ENCODE data around the gene TXK. TPM values are rescaled to one million over a fixed set of nuclear protein-coding genes. Genes with fewer than 3 reads are reported as not detected.

Gene TXK
- total RNA-seq, 3 donors from 2014 or later: 1.8 to 3.1 (median 2.4) TPM

DNA sequence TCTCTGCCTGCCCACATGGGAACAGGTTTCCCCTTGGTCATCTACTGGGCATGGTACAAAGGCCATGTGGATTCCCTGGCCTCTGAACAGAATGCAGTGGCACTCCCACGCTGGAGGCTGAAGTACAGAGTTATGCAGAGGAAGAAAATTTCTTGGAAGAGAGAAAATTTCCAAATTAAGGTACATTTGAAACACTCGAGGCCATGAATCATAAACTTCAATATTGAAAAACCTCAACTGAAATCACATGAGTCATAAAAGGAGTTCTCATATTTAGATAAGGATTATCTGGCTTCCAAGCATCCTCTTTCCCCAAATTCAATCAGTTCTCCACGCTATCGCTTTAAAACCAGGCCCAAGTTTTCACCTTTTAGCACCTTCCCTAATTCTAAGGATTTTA is 28.1 kb upstream of the TXK start:
- no peaks in the 10 kb centered on the region for H3K4me1 ChIP-seq (ENCODE audit: low read depth)
- ATAC-seq (no peak), DNase-seq (no peak)
- H3K9me3 ChIP-seq: no peaks in the 10 kb centered on the region
- intact Hi-C loops (cut with DNase I, micrococcal nuclease): no loop called here
- TF ChIP-seq, protein P1, sequence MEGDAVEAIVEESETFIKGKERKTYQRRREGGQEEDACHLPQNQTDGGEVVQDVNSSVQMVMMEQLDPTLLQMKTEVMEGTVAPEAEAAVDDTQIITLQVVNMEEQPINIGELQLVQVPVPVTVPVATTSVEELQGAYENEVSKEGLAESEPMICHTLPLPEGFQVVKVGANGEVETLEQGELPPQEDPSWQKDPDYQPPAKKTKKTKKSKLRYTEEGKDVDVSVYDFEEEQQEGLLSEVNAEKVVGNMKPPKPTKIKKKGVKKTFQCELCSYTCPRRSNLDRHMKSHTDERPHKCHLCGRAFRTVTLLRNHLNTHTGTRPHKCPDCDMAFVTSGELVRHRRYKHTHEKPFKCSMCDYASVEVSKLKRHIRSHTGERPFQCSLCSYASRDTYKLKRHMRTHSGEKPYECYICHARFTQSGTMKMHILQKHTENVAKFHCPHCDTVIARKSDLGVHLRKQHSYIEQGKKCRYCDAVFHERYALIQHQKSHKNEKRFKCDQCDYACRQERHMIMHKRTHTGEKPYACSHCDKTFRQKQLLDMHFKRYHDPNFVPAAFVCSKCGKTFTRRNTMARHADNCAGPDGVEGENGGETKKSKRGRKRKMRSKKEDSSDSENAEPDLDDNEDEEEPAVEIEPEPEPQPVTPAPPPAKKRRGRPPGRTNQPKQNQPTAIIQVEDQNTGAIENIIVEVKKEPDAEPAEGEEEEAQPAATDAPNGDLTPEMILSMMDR (IDR thresholded peaks at IDR 0.05): no peak
- H3K36me3 ChIP-seq (ENCODE audit: low read depth): no peaks in the 10 kb centered on the region
- H3K4me3 ChIP-seq: no peak overlapping the region

DNA sequence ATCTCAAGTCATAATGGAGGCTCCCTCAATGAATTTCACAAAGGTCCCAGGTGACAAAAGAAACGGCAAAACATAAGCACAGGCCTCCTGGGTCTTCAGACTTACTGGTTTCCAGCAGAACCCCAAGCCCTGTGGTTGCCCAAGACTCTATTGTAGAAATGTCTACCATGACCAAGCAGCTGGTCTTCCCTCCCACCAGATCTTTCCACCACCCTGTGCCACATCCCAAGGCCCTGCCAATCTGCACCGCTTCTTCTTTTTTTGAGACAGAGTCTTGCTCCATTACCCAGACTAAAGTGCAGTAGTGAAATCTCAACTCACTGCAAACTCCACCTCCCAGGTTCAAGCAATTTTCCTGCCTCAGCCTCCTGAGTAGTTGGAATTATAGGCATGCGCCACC is 23.2 kb upstream of the TXK start:
- TF ChIP-seq, protein P1 (IDR thresholded peaks at IDR 0.05): no peak
- Histone ChIP-seq H3K36me3 (ENCODE audit: low read depth) (no peaks in the 10 kb centered on the region), H3K9me3 (peaks cover 25% of the 10 kb centered on the region), H3K4me3 (no peak overlapping the region), H3K4me1 (ENCODE audit: low read depth) (no peaks in the 10 kb centered on the region)
- ATAC-seq (no peak), DNase-seq (no peak)
- intact Hi-C loops (cut with DNase I, micrococcal nuclease): no loop called here

DNA sequence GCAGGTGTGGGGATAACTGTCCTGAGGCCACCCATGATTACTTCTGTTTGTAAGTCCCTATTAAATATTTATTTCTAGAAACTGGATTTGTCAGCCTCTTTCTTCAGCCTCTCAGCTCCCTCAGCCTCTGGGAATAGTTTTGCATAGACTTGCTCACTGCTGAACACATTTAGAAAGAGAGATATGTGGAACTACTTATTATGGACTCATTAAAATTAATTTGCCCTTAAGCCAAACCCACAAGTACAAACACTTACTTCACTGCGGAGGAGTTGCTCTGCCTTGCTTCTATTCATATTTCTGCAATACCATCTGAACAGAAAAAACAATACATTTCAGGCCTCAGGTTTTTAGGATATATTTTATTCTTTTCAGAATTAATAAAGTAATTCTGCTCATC is 22.4 kb upstream of the TXK start:
- DNase-seq (no peak), ATAC-seq (no peak)
- H3K9me3 ChIP-seq: peaks cover 25% of the 10 kb centered on the region
- H3K4me3 ChIP-seq: no peak overlapping the region
- TF ChIP-seq, protein P1 (IDR thresholded peaks at IDR 0.05): no peak
- H3K36me3 ChIP-seq (ENCODE audit: low read depth): no peaks in the 10 kb centered on the region
- H3K4me1 ChIP-seq (ENCODE audit: low read depth): no peaks in the 10 kb centered on the region
- intact Hi-C loops (cut with DNase I, micrococcal nuclease): no loop called here

DNA sequence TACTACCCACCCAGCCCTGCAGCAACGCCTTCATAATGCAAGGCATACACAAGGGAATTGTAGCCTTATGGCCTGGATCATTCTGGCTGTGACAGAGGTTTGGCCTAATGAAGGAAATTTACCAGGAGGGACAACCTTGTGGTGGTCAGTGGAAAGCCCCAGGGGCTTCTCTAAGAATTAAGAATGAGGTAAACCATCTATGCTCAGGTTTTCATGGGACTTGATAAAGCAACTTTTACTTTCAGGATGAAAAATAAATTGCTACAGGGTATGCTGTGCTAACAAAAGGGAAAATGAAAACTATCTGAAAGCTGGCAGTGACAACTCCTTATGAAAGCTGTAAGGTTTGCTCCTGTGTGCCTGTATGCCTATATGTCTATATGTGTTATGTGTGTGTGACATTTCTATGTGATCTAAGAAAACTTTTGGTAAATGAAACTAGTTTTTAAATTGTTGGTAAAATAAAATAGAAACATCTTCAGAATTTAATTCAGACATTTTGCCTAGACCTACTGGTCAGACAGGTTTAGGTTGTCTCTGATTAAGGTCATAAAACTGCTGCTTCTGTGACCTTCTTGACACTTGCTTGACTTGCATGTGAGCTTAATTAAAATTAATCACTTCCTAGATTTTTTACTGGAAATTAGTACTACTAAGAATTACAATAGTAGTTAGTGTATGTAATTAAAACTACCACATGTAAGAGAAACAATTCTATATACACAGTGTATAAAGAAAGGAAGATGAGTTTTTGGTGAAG is 19.9 kb upstream of the TXK start:
- H3K9me3 ChIP-seq: peaks cover 25% of the 10 kb centered on the region
- H3K4me1 ChIP-seq (ENCODE audit: low read depth): no peaks in the 10 kb centered on the region
- intact Hi-C loops (cut with DNase I, micrococcal nuclease): no loop called here
- TF ChIP-seq, protein P1 (IDR thresholded peaks at IDR 0.05): no peak
- ATAC-seq (no peak), DNase-seq (no peak)
- H3K4me3 ChIP-seq: no peak overlapping the region
- no peaks in the 10 kb centered on the region for H3K36me3 ChIP-seq (ENCODE audit: low read depth)

DNA sequence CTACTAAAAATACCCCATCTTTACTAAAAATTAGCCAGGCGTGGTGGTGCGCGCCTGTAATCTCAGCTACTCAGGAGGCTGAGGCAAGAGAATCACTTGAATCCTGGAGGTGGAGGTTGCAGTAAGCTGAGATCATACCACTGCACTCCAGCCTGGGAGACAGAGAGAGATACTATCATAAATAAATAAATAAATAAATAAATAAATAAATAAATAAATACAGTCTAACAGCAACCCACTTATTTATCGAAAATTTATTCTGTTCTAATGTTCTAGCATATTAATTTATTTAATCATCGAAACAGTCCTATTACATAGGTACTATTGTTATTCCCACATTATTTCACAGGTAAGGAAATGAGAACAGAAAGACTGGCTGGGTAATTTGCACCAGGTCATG is 18.2 kb upstream of the TXK start:
- no peak for ATAC-seq
- no peaks in the 10 kb centered on the region for H3K36me3 ChIP-seq (ENCODE audit: low read depth)
- no peak for DNase-seq
- H3K4me3 ChIP-seq: no peak overlapping the region
- TF ChIP-seq, protein P1 (IDR thresholded peaks at IDR 0.05): no peak
- intact Hi-C loops (cut with DNase I, micrococcal nuclease): no loop called here
- H3K9me3 ChIP-seq: peaks cover 25% of the 10 kb centered on the region
- no peaks in the 10 kb centered on the region for H3K4me1 ChIP-seq (ENCODE audit: low read depth)
